NCI-H1092 (cell line): ENCODE measurements around the gene CD44.

ENCODE experiments used
- DNase-seq: peaks from one replicate; lab custom pipeline; 2025; lab: John Stamatoyannopoulos, UW

CD44 gene

GRCh38 chr11:35261197-35261596 is 122.2 kb downstream of the CD44 start:
- DNase-seq: no peak

- no peak for DNase-seq
These were observed 123.1 kb downstream of the CD44 start for GRCh38 chr11:35262056-35262455.

- no peak for DNase-seq
These were observed 123.8 kb downstream of the CD44 start for GRCh38 chr11:35262735-35263134.

GRCh38 chr11:35265755-35266454 is 126.9 kb downstream of the CD44 start:
- no peak for DNase-seq

- DNase-seq: no peak
These were observed 128.5 kb downstream of the CD44 start for GRCh38 chr11:35267504-35267903.

- DNase-seq: no peak
These were observed 131.4 kb downstream of the CD44 start for GRCh38 chr11:35270342-35270741.

- DNase-seq: no peak
These were observed 132.1 kb downstream of the CD44 start for GRCh38 chr11:35271031-35271430.

- DNase-seq: no peak
These were observed 133.5 kb downstream of the CD44 start for GRCh38 chr11:35272391-35272902.

GRCh38 chr11:35274909-35275785 is 136.2 kb downstream of the CD44 start:
- peak; percentile 70 for DNase-seq

- no peak for DNase-seq
These were observed 136.8 kb downstream of the CD44 start for GRCh38 chr11:35275786-35276170.

GRCh38 chr11:35276396-35277145 is 137.6 kb downstream of the CD44 start:
- DNase-seq: no peak

GRCh38 chr11:35277827-35278226 is 138.9 kb downstream of the CD44 start:
- no peak for DNase-seq

- DNase-seq: no peak
These were observed 141.8 kb downstream of the CD44 start for GRCh38 chr11:35280727-35281126.

- no peak for DNase-seq
These were observed 142.3 kb downstream of the CD44 start for GRCh38 chr11:35281169-35281688.
